Thyroid gland (tissue), 4 donors: Measurements from ENCODE around the gene VOPP1. TPM values are rescaled to one million over a fixed set of nuclear protein-coding genes. Genes with fewer than 3 reads are reported as not detected.

Experiments
- DNase-seq, 2 donors: peaks; one replicate each; pipeline ENCODE4 v3.0.0-alpha.2; 2019
- H3K27ac ChIP-seq, 3 donors: fragments of 200-600 bp; sonication (generic); 1 replicate in 2 of 3; 2 replicates in 1 of 3; pipeline ENCODE4 v1.5.1; 2016 to 2019; ENCODE audit warnings: mild to moderate bottlenecking in 1 of 3, moderate library complexity in 1 of 3
- H3K27me3 ChIP-seq: fragments of 200-600 bp; sonication (generic); one replicate; pipeline ENCODE4 v1.5.1; 2019
- H3K36me3 ChIP-seq, 2 donors: fragments of 200-600 bp; sonication (generic); one replicate each; pipeline ENCODE4 v1.5.1; 2016 to 2019
- H3K4me1 ChIP-seq, 2 donors: fragments of 200-600 bp; sonication (generic); one replicate each; pipeline ENCODE4 v1.5.1; 2017 to 2019
- H3K4me3 ChIP-seq, 3 donors: fragments of 200-600 bp; sonication (generic); replicated peaks in 1 of 3; 1 replicate in 2 of 3; 2 replicates in 1 of 3; pipeline ENCODE4 v1.5.1; 2016; ENCODE audit warnings: mild to moderate bottlenecking in 1 of 3
- H3K9me3 ChIP-seq: fragments of 200-600 bp; sonication (generic); one replicate; pipeline ENCODE4 v1.5.1; 2017
- CTCF ChIP-seq, 6 experiments: fragments of 200-600 bp in 3 of 6; fragments of 450-650 bp in 3 of 6; sonication (generic) in 3 of 6; IDR thresholded peaks; one replicate each; pipeline ENCODE4 v1.5.1; 2016 to 2019; ENCODE audit warnings: antibody characterized with exemption in 6 of 6, mild to moderate bottlenecking in 2 of 6, inconsistent platforms in 1 of 6, moderate library complexity in 1 of 6
- POLR2A ChIP-seq, 2 donors: fragments of 450-650 bp; IDR thresholded peaks; one replicate each; pipeline ENCODE4 v1.6.1; 2017; ENCODE audit warnings: antibody characterized with exemption in 2 of 2, mild to moderate bottlenecking in 2 of 2, moderate library complexity in 1 of 2
- WGBS, 2 donors: methylation state at CpG; one replicate each; pipeline ENCODE4 v1.1.5; 2017; 5-methylcytosine and 5-hydroxymethylcytosine counted together
- intact Hi-C: fragments of 100-400 bp; cut with DNase I; formaldehyde crosslinking; loops from one replicate; pipeline ENCODE4 v1.15.1; 2023
- total RNA-seq, 4 donors: library from RNA; depleted of rRNA; stranded (reverse); fragments of >200 nt; gene quantifications; one replicate each; pipeline ENCODE4 v1.2.3, GENCODE V29; 2016

The VOPP1 gene
- total RNA-seq, 4 donors from 2014 or later: 42.6 to 58.0 (median 46.2) TPM

DNA sequence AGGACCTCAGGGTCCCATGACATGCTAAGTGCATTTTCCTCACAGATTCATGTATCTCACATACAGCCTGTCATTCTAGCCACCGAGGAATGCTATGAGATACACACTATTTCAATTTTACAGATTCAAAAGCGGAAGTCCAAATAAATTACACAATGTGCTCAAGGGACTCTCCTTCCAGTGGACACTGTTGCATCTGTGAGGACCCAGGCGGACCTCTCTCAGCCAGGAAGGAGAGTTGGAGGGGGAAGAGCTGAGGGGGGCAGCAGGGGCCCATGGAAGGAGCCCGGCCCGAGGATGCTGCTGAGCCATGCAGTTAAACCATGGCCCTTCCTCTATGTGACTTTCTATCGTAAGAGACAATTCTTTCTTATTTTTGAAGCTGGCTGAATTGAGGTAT lies 93.6 kb downstream of the VOPP1 start:
- intact Hi-C loops: no loop called here
- Histone ChIP-seq H3K27ac (no peak overlapping the region), H3K36me3 (no peaks in the 10 kb centered on the region), H3K9me3 (no peaks in the 10 kb centered on the region), H3K4me1 (no peaks in the 10 kb centered on the region), H3K27me3 (no peaks in the 10 kb centered on the region), H3K4me3 (no peak overlapping the region)
- TF ChIP-seq CTCF (IDR thresholded peaks at IDR 0.05) (no peak), POLR2A (IDR thresholded peaks at IDR 0.05) (no peak)
- 74 to 80% methylated on average over 6 of the region's 6 CpGs for WGBS, 2 donors
- DNase-seq: no peak

DNA sequence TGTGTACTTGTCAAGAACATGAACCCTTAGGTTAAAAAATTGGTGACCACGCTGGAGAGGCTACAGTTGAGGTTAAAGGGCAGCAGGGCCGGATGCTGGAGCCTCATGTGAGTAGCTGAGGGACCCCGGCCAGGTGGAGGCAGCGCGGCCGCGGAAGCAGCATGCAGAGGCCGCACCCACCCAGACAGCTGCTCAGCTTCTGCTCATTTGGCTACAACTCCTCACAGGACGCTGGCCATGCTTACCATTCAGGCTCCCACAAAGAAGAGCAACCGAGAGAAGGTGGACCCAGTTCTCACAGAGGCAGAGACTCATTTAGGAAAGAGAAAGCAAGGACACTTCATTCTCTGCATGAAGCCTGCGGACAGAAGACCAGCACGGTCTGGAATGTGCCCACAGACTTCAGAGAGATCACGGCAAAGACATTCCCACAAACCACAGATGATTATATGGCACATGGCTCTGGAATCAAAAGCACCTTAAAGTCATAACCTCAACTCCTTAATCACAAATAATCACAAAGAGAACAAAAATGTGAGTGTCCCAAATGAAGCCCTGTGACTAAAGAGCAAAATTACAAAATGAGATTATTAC lies 94.4 kb downstream of the VOPP1 start:
- Histone ChIP-seq H3K4me3 (no peak overlapping the region), H3K36me3 (no peaks in the 10 kb centered on the region), H3K9me3 (no peaks in the 10 kb centered on the region), H3K27me3 (no peaks in the 10 kb centered on the region), H3K4me1 (no peaks in the 10 kb centered on the region), H3K27ac (no peak overlapping the region)
- no peak for DNase-seq
- TF ChIP-seq POLR2A (IDR thresholded peaks at IDR 0.05): no peak
- TF ChIP-seq CTCF (IDR thresholded peaks at IDR 0.05): no peak
- WGBS, 2 donors: 81 to 95% methylated on average over 13 of the region's 13 CpGs
- intact Hi-C loops: no loop called here

DNA sequence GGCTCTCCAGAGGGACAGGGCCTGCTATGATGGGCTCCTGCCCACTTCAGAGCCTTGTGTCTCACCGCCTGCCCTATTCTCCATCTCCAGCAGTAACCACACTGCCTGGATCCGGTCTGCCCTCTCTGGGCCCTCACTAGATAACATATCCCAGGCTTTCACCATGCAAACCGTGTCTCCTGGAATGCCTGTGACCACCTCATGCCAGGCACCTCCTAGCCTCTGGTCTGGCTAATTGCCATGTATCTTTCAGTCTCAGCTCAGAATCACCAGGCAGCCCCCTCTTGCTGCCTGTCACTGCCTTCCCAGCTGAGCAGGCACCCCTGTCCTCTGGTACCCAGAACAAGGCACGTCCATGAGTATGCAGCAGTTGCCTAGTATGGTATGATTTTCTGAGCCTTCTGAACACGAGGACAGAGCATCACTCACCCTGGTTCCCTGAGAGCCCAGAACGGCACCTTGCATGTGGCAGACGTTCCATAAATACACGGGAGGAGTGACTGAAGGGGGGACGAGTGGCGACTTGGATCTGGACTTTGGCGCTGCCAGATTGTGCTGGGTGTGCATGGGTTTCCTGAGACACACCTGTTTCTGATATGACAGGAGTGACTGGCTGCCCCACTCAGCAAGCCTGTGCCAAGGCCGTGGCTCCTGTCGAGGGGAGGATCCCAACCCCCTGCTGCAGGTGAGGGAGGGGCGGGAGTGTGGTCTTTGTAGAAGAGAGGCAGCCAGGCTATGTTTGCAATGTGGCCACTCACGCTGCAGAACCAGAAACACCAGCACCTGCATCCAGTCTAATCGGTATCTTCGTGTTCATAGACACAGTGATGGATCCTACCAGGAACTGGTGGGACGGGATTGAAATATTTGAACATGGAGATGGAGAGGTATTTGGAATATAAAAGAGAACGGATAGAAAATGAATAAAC lies 95.2 kb downstream of the VOPP1 start:
- WGBS, 2 donors: 91 to 93% methylated on average over 16 to 19 of the region's 19 CpGs

GRCh38 chr7:55475855-55476803 lies 96.2 kb downstream of the VOPP1 start:
- Histone ChIP-seq H3K27me3 (no peaks in the 10 kb centered on the region), H3K4me1 (no peaks in the 10 kb centered on the region), H3K36me3 (no peaks in the 10 kb centered on the region), H3K9me3 (no peaks in the 10 kb centered on the region), H3K4me3 (no peak overlapping the region), H3K27ac (no peak overlapping the region)
- intact Hi-C loops: no loop called here
- DNase-seq: no peak
- no peak for TF ChIP-seq POLR2A (IDR thresholded peaks at IDR 0.05)
- no peak for TF ChIP-seq CTCF (IDR thresholded peaks at IDR 0.05)
- WGBS, 2 donors: 90 to 91% methylated on average over 18 of the region's 19 CpGs

More for the DNA sequence above, 95.2 kb downstream of the VOPP1 start:
- Histone ChIP-seq H3K27me3 (no peaks in the 10 kb centered on the region), H3K4me3 (no peak overlapping the region), H3K9me3 (no peaks in the 10 kb centered on the region), H3K36me3 (no peaks in the 10 kb centered on the region), H3K27ac (no peak overlapping the region), H3K4me1 (no peaks in the 10 kb centered on the region)
- TF ChIP-seq POLR2A (IDR thresholded peaks at IDR 0.05) (no peak), CTCF (IDR thresholded peaks at IDR 0.05) (no peak)
- no peak for DNase-seq
- intact Hi-C loops: no loop called here
